Stimulated activated CD8-positive, alpha-beta memory T cell treated with anti-CD3 and anti-CD28 coated beads, Interleukin-4, amount 100 ng/mL, for 48 hours (primary cell): ENCODE data around the gene CHP1.
"Not testable (repeated sequence)": the region's sequence is repeated elsewhere in the genome, so short reads cannot be mapped to it uniquely, and the experiment has no call there.

Experiments
- DNase-seq: peaks from one replicate; pipeline ENCODE4 v3.0.0-alpha.2; 2020

CHP1 gene

GRCh38 chr15:41258750-41259471 lies 27.8 kb downstream of the CHP1 start:
- DNase-seq = no peak

- DNase-seq = no peak
Observed at GRCh38 chr15:41259546-41260189, 28.6 kb downstream of the CHP1 start.

- not testable (repeated sequence) for DNase-seq
Observed at GRCh38 chr15:41260924-41261323, 29.9 kb downstream of the CHP1 start.

- no peak for DNase-seq
Observed at GRCh38 chr15:41262571-41262970, 31.5 kb downstream of the CHP1 start.

- no peak for DNase-seq
Observed at GRCh38 chr15:41263891-41264351, 32.9 kb downstream of the CHP1 start.

- DNase-seq = no peak
Observed at GRCh38 chr15:41269887-41270286, 38.8 kb downstream of the CHP1 start.

GRCh38 chr15:41276831-41277230 lies 45.8 kb downstream of the CHP1 start:
- DNase-seq = no peak

- no peak for DNase-seq
Observed at GRCh38 chr15:41278319-41278718, 47.3 kb downstream of the CHP1 start.

GRCh38 chr15:41279535-41280283 lies 48.6 kb downstream of the CHP1 start:
- DNase-seq = no peak

- DNase-seq = no peak
Observed at GRCh38 chr15:41281236-41281635, 50.2 kb downstream of the CHP1 start.

- not testable (repeated sequence) for DNase-seq
Observed at GRCh38 chr15:41282436-41282835, 51.4 kb downstream of the CHP1 start.

- not testable (repeated sequence) for DNase-seq
Observed at GRCh38 chr15:41282980-41283652, 52.0 kb downstream of the CHP1 start.

- peak; percentile 98 for DNase-seq
Observed at GRCh38 chr15:41283653-41284426, 52.8 kb downstream of the CHP1 start.

- peak; percentile 10 for DNase-seq
Observed at GRCh38 chr15:41284427-41285177, 53.5 kb downstream of the CHP1 start.

- peak; percentile 26 for DNase-seq
Observed at GRCh38 chr15:41285285-41285684, 54.2 kb downstream of the CHP1 start.

- DNase-seq = no peak
Observed at GRCh38 chr15:41286665-41287333, 55.7 kb downstream of the CHP1 start.

- DNase-seq = peak; percentile 11
Observed at GRCh38 chr15:41288464-41288863, 57.4 kb downstream of the CHP1 start.

GRCh38 chr15:41289953-41290352 lies 58.9 kb downstream of the CHP1 start:
- peak; percentile 15 for DNase-seq

- peak; percentile 12 for DNase-seq
Observed at GRCh38 chr15:41291065-41291631, 60.1 kb downstream of the CHP1 start.

- no peak for DNase-seq
Observed at GRCh38 chr15:41292521-41292920, 61.5 kb downstream of the CHP1 start.

- DNase-seq = not testable (repeated sequence)
Observed at GRCh38 chr15:41301139-41301538, 70.1 kb downstream of the CHP1 start.
